ENCODE data around the gene CPT2. TPM values are rescaled to one million over a fixed set of nuclear protein-coding genes. Genes with fewer than 3 reads are reported as not detected.
A peak's percentile ranks its signal among the peaks of the same experiment; 100 is the strongest.

CPT2 gene
- total and polyA plus RNA-seq, 2 of the 13 experiments (the other 11 are each of a cell fraction or from before 2014, with no cell fraction given), result 12.6 to 14.6 TPM

DNA sequence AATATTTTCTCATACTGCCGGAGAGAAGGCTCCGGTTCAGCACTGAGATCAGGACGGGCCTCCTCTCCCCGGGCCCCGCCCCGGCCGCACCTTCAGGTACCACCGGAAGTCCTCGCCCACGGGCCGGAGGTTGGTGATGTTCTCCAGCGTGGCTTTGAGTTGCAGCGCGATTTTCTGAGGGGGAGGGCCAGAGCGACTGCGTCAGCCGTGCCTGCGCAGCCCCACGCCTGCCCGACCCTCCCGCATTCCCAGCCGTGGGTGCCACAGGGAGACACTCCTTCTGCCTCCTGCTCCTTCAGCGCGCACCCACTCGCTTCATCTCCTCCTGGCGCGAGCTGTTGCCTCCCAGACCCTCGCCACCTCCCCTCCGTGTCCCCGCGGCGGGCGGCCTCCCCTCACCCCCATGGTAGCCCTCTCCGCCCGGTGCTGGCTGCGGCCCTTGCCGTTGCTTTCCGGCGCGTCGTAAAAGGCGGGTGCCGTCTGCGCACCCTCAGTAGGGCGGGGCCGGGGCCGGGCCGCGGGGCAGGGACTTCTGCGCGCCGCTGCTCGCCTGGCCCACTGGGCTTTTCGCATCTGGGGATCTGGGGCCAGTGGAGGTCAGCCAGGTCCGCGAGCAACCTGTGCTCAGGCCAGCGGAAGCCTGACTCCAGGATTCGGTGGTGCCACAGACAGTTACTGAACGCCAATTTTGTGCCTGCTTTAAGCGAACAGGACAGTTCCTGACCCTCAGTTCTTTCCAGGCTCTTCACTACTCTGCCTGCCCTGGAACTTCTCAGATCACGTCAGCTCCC is 23.7 kb downstream of the CPT2 start, which contains the start of gene CZIB (continued):
- TF ChIP-seq ZNF782 (CRISPR knock-in tag; IDR thresholded peaks at IDR 0.05; ENCODE audit: borderline replicate concordance) (peak; percentile 87; the same call in 1 of the 2 replicates), ZNF253 (CRISPR knock-in tag; IDR thresholded peaks at IDR 0.05; ENCODE audit: borderline replicate concordance) (no peak), SRSF9 (IDR thresholded peaks at IDR 0.05; ENCODE audit: borderline replicate concordance, insufficient read depth, low read depth, low read length, poor library complexity, severe bottlenecking) (no peak), PITX1 (CRISPR knock-in tag; IDR thresholded peaks at IDR 0.05) (no peak; the same call in none of the 2 replicates), SAFB2 (CRISPR knock-in tag; IDR thresholded peaks at IDR 0.05; ENCODE audit: borderline replicate concordance, low read depth) (peak; percentile 84), ZNF629 (CRISPR knock-in tag; conservative IDR thresholded peaks at IDR 0.05) (peak; percentile 18; the same call in 1 of the 2 replicates), JUN (CRISPR knock-in tag; IDR thresholded peaks at IDR 0.05) (peak; percentile 53; the same call in 1 of the 2 replicates), HNRNPLL (IDR thresholded peaks at IDR 0.05; ENCODE audit: low read depth, low read length, poor library complexity, severe bottlenecking) (peak; percentile 85), KAT7 (CRISPR knock-in tag; IDR thresholded peaks at IDR 0.05; ENCODE audit: borderline replicate concordance) (peak; percentile 97), GATAD2A (CRISPR knock-in tag; IDR thresholded peaks at IDR 0.05) (peak; percentile 37), HDAC2 (CRISPR knock-in tag; IDR thresholded peaks at IDR 0.05) (peak; percentile 62), MEIS1 (CRISPR knock-in tag; IDR thresholded peaks at IDR 0.05; ENCODE audit: borderline replicate concordance) (no peak; the same call in 1 of the 2 replicates), MATR3 (CRISPR knock-in tag; IDR thresholded peaks at IDR 0.05) (no peak; the same call in 1 of the 2 replicates), ZNF720 (CRISPR knock-in tag; IDR thresholded peaks at IDR 0.05) (peak; percentile 73; the same call in 1 of the 2 replicates), MAF1 (CRISPR knock-in tag; IDR thresholded peaks at IDR 0.05; ENCODE audit: borderline replicate concordance) (peak; percentile 61; the same call in 1 of the 2 replicates), HNRNPUL1 (IDR thresholded peaks at IDR 0.05; ENCODE audit: low read depth, low read length) (no peak)
- TF ChIP-seq, protein P1, sequence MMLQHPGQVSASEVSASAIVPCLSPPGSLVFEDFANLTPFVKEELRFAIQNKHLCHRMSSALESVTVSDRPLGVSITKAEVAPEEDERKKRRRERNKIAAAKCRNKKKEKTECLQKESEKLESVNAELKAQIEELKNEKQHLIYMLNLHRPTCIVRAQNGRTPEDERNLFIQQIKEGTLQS (CRISPR knock-in tag; IDR thresholded peaks at IDR 0.05), result no peak
- TF ChIP-seq, protein P2, sequence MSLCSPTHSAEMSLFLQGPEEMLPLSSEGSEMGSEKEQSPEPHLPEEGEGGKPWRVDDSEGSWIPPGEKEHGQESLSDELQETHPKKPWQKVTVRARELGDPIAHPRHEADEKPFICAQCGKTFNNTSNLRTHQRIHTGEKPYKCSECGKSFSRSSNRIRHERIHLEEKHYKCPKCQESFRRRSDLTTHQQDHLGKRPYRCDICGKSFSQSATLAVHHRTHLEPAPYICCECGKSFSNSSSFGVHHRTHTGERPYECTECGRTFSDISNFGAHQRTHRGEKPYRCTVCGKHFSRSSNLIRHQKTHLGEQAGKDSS (CRISPR knock-in tag; IDR thresholded peaks at IDR 0.05; ENCODE audit: borderline replicate concordance, low read depth), result no peak
- TF ChIP-seq, protein P3, sequence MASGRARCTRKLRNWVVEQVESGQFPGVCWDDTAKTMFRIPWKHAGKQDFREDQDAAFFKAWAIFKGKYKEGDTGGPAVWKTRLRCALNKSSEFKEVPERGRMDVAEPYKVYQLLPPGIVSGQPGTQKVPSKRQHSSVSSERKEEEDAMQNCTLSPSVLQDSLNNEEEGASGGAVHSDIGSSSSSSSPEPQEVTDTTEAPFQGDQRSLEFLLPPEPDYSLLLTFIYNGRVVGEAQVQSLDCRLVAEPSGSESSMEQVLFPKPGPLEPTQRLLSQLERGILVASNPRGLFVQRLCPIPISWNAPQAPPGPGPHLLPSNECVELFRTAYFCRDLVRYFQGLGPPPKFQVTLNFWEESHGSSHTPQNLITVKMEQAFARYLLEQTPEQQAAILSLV (CRISPR knock-in tag; IDR thresholded peaks at IDR 0.05; ENCODE audit: borderline replicate concordance), result peak; percentile 78
- TF ChIP-seq, protein P4, sequence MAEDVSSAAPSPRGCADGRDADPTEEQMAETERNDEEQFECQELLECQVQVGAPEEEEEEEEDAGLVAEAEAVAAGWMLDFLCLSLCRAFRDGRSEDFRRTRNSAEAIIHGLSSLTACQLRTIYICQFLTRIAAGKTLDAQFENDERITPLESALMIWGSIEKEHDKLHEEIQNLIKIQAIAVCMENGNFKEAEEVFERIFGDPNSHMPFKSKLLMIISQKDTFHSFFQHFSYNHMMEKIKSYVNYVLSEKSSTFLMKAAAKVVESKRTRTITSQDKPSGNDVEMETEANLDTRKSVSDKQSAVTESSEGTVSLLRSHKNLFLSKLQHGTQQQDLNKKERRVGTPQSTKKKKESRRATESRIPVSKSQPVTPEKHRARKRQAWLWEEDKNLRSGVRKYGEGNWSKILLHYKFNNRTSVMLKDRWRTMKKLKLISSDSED (CRISPR knock-in tag; IDR thresholded peaks at IDR 0.05), result no peak
- TF ChIP-seq, protein P5, sequence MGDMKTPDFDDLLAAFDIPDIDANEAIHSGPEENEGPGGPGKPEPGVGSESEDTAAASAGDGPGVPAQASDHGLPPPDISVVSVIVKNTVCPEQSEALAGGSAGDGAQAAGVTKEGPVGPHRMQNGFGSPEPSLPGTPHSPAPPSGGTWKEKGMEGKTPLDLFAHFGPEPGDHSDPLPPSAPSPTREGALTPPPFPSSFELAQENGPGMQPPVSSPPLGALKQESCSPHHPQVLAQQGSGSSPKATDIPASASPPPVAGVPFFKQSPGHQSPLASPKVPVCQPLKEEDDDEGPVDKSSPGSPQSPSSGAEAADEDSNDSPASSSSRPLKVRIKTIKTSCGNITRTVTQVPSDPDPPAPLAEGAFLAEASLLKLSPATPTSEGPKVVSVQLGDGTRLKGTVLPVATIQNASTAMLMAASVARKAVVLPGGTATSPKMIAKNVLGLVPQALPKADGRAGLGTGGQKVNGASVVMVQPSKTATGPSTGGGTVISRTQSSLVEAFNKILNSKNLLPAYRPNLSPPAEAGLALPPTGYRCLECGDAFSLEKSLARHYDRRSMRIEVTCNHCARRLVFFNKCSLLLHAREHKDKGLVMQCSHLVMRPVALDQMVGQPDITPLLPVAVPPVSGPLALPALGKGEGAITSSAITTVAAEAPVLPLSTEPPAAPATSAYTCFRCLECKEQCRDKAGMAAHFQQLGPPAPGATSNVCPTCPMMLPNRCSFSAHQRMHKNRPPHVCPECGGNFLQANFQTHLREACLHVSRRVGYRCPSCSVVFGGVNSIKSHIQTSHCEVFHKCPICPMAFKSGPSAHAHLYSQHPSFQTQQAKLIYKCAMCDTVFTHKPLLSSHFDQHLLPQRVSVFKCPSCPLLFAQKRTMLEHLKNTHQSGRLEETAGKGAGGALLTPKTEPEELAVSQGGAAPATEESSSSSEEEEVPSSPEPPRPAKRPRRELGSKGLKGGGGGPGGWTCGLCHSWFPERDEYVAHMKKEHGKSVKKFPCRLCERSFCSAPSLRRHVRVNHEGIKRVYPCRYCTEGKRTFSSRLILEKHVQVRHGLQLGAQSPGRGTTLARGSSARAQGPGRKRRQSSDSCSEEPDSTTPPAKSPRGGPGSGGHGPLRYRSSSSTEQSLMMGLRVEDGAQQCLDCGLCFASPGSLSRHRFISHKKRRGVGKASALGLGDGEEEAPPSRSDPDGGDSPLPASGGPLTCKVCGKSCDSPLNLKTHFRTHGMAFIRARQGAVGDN (CRISPR knock-in tag; IDR thresholded peaks at IDR 0.05), result peak; percentile 95
